ENCODE measurements around the gene NINJ2. TPM values are rescaled to one million over a fixed set of nuclear protein-coding genes. Genes with fewer than 3 reads are reported as not detected.

Gene NINJ2
- total RNA-seq, 4 donors from 2014 or later, result 0.97 to 5.4 (median 2.3) TPM; not detected in 1

DNA sequence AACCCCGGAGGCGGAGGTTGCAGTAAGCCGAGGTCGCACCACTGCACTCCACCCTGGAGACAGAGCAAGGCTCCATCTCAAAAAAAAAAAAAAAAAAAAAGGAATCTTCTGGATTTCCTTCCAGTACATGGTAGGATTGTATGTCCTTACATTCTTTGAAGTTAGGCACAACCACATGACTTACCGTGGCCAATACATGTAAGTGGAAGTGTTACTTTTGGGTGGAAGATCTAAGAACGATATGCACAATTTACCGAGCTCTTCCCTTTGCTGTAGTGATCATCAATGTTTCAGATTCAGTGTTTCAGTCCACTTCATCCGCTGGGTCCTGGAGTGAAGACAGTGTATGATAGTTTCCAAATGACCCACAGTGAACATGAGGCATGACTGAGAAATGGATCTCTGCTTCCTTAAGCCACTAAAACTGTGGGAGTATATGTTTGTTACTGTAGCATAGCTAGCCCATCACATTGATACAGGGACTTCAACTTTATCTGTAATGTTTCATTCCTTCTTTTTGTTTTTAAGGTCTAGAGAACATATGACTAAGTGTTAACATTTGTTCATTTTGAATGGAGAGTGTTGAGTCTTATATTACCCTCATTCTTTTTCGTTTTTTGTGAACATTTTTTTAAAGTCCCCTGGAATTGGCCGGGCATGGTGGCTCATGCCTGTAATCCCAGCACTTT, 18.5 kb upstream of the NINJ2 start:
- Histone ChIP-seq H3K4me1 (no peaks in the 10 kb centered on the region), H3K9me3 (no peaks in the 10 kb centered on the region), H3K27me3 (no peaks in the 10 kb centered on the region), H3K27ac (no peak overlapping the region), H3K4me3 (no peak overlapping the region), H3K36me3 (no peaks in the 10 kb centered on the region)
- TF ChIP-seq CTCF (IDR thresholded peaks at IDR 0.05) (no peak), POLR2A (IDR thresholded peaks at IDR 0.05) (no peak)
- intact Hi-C loops (cut with DNase I; ENCODE audit: low total_unique reads), result no loop called here
- no peak for DNase-seq

DNA sequence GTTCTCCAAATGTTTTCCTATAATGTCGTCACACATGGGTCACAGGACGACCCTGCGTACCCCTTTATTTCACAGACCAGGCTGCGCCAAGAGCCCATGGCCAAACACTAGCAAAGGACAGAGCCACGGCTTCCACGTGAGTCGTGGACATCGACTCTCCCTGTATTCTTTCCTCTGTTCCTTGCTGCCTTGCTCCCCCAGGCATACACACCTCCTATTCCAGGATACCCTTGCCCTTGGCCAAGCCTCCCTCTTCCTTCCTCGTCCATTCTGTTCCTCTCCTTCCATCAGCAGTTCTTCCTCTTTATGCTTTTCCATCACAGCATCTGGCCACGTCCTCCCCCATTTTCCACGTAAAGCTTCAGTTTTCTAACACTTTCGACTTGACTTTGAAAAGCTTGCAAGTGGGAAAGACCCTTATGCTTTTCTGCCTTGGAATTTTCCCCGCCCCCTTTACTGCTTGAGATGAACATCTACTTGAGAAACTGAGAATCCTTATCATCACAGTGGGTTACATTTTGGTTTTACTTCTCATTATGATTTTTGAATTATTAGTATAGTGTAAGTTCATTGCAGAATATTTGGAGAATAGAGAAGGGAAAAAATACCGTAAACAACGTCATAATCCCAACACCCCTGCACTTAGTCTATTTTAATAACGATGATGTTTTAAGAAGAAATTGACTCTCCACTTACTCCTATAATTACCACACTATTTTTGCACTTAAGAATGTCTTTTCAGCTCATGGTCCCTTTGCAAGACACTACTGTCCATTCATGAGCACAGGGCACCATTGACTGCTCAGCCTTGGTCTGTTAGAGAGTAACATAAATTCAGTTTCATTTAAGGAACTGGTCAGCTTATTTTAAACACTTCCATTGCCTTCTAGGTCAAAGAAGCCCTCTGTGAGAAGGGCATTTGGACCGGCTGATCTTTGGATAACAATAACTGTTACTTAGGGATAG, 15.8 kb upstream of the NINJ2 start:
- Histone ChIP-seq H3K9me3 (no peaks in the 10 kb centered on the region), H3K36me3 (no peaks in the 10 kb centered on the region), H3K27me3 (no peaks in the 10 kb centered on the region), H3K27ac (no peak overlapping the region), H3K4me3 (no peak overlapping the region), H3K4me1 (no peaks in the 10 kb centered on the region)
- intact Hi-C loops (cut with DNase I; ENCODE audit: low total_unique reads), result no loop called here
- TF ChIP-seq CTCF (IDR thresholded peaks at IDR 0.05), result no peak
- no peak for TF ChIP-seq POLR2A (IDR thresholded peaks at IDR 0.05)
- DNase-seq, result no peak

GRCh38 chr12:675562-675961, 12.3 kb upstream of the NINJ2 start:
- no peaks in the 10 kb centered on the region for H3K9me3 ChIP-seq
- H3K4me3 ChIP-seq, result no peak overlapping the region
- H3K36me3 ChIP-seq, result no peaks in the 10 kb centered on the region
- H3K27me3 ChIP-seq, result no peaks in the 10 kb centered on the region
- no peak for DNase-seq
- TF ChIP-seq CTCF (IDR thresholded peaks at IDR 0.05), result no peak
- no peaks in the 10 kb centered on the region for H3K4me1 ChIP-seq
- intact Hi-C loops (cut with DNase I; ENCODE audit: low total_unique reads), result no loop called here
- H3K27ac ChIP-seq, result no peak overlapping the region

DNA sequence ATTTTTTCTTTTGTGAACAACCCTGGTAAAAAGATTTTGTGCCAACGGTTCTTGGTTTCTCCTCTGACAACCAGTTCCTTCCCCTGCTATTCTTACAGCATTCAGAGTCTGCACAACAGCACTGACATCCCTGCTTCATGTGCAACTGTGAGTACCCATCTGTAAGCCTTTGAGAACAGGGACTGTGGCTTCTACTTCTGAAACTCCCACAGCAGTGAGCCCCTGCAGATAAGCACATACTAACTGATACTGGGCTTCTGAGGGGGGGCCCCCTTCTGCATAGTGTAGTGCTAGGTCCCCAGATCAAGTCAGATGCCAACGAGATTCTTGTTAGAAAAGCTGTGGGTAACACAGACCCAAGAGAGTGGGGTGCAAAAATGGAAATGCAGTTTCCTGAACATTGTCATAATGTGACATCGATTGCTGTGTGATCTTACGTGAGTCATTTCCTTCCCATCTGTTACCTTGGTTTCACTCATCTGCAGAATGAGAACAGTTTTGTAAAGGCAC, 11.1 kb upstream of the NINJ2 start:
- no peaks in the 10 kb centered on the region for H3K4me1 ChIP-seq
- intact Hi-C loops (cut with DNase I; ENCODE audit: low total_unique reads), result no loop called here
- H3K27ac ChIP-seq, result no peak overlapping the region
- H3K9me3 ChIP-seq, result no peaks in the 10 kb centered on the region
- H3K27me3 ChIP-seq, result no peaks in the 10 kb centered on the region
- H3K4me3 ChIP-seq, result no peak overlapping the region
- DNase-seq, result no peak
- no peaks in the 10 kb centered on the region for H3K36me3 ChIP-seq
- TF ChIP-seq CTCF (IDR thresholded peaks at IDR 0.05) (no peak), POLR2A (IDR thresholded peaks at IDR 0.05) (no peak)

- intact Hi-C loops (cut with DNase I; ENCODE audit: low total_unique reads), result no loop called here
- Histone ChIP-seq H3K9me3 (no peaks in the 10 kb centered on the region), H3K4me1 (no peaks in the 10 kb centered on the region), H3K36me3 (no peaks in the 10 kb centered on the region), H3K27ac (no peak overlapping the region), H3K4me3 (no peak overlapping the region), H3K27me3 (no peaks in the 10 kb centered on the region)
- DNase-seq, result no peak
- no peak for TF ChIP-seq POLR2A (IDR thresholded peaks at IDR 0.05)
- no peak for TF ChIP-seq CTCF (IDR thresholded peaks at IDR 0.05)
Observed at GRCh38 chr12:673849-674248, 10.6 kb upstream of the NINJ2 start.
